Measurements from ENCODE around the gene PLEKHO2.

PLEKHO2 gene

DNA sequence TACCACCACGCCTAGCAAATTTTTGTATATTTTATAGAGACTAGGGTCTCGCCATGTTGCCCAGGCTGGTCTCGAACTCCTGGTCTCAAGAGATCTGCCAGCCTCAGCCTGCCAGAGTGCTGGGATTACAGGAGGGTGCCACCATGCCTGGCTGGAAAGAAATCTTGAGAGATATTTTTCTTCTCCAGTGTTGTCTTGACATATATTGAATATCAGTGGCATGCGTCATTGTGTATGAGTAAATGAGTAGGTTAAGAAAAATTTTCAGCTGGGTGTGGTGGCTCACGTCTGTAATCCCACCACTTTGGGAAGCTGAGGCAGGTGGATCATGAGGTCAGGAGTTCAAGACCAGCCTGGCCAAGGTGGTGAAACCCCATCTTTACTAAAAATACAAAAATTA lies 12.7 kb upstream of the PLEKHO2 start:
- no peak for DNase-seq

DNA sequence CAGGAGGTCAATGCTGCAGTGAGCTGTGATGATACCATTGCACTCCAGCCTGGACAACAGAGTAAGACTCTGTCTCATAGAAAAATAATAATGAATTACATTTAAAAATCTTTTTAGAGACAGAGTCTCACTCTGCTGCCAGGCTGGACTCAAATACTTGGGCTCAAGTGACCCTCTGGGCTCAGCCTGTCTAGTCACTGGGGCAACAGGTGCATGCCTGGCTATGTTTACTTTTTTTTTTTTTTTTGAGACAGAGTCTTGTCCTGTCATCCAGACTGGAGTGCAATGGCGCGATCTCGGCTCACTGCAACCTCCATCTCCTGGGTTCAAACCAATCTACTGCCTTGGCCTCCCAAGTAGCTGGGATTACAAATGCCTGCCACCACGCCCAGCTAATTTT lies 8.0 kb upstream of the PLEKHO2 start:
- no peak for DNase-seq

DNA sequence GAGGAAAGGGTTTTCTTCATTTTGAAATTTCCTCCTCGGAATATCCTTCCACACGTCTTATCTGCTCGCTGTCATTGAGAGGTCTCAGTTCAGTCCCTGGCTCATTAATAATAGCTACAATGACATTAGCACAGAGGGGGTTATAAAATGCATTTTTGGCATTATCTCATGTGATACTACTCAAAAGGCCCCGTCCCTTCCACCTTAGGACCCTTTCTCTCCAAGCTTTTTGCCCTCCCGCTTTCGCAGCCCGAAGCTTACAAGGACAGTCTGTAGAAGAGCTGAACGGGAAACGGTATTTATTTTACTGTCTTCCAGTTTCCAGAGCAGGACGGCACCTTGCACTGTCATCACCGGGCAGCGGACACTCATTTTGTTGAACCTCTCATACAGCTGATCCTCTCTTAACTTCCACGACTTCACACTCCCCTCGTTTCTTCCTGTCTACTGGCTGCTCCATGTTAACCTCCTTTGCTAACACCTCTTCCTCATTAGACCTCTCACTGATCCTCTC lies 5.6 kb upstream of the PLEKHO2 start:
- DNase-seq, result no peak

DNA sequence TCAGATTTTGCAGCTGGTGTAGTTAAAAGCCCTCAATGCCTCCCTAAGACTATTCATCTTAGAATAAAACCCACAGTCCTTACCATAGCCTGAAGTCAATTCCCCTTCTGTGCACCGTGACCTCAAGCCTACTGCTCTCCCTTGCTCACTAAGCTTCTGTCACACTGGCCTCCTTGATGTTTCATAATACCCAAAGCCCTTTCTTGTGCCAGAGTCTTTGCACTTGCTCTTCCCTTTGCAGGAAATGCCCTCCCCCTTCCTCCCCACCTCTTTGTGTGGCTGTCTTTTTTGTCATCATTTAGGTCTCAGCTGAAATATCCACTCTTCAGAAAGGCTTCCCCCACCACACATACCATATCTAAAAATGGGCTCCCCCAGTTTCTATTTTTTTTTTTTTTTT lies 4.2 kb upstream of the PLEKHO2 start:
- no peak for DNase-seq

DNA sequence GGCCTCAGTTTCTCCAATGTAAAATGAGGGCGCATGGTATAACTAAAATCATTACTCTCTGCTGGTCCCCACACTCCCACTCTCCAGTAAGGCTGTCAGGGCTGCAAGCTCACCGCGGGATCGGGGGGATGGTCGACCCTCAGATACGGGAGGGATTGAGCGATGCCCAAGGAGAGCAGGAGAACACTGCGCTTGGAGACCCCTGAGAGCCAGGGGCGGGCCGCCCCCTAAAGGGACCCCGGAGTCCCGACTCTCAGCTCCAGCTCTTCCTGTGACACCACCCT lies 713 bp upstream of the PLEKHO2 start:
- no peak for DNase-seq

DNA sequence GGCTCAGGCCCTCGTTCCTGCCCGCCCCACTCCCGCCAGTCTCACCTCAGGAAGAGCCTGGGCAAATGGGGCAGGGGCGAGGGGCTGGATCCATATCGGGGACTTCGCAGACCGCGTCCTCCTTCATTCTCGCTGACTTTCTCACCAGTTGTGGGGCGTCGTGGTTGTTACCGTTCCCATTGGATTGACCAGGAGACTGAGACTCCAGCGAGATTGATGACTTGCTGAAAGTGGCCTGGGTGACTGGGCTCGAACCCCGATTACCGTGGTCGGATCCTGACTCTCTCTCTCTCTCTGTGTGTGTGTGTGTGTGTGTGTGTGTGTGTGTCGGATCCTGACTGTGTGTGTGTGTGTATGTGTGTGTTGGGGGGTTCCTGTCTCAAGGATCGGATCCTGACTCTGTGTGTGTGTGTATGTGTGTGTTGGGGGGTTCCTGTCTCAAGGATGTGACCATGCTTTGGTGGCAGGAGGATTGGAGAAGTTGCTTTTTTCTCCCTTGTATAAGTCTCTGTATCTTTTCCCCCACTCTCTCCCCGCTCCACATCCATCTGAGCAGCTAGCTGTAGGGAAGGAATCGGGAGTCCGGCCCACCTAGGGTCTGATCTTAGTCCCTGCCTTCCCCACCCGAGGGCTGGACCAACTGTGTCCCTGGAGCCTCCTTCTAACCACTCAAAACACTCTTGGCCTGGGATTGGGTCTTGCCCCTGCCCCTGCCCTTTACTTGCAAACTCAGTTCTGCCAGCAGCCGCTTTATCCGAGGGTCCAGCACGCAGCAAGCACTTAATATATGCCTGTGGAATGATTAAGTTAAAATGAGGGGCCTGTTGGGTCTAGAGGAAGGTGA lies 603 bp downstream of the PLEKHO2 start:
- no peak for DNase-seq

DNA sequence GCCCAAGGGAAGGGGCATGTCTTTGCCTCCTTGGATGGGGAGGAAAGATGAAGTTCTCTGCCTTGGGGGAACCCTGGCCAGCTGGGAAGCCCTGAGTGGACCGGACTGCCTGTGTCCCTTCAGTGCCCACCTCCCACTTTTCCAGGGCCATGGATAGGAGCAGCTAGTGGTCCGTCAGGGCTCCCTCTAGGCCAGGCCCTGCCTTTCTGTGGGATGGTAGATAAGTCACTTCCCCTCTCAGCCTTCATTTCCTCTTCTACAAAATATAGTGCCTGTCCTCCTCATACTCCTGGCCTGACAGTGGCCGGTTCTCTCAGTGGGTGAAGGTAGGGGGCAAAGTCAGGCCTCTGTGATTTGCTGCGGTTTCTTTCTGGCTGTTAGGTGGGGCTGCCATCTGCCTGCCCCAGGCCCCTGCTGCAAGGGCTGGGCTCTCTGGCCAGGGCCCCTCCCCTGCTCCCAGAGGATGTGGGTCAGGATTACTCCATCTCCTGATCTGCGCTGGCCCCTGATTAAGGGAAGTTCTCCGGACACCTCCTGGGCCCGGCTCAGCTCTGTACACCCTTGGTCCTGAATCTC lies 1.4 kb downstream of the PLEKHO2 start:
- no peak for DNase-seq

DNA sequence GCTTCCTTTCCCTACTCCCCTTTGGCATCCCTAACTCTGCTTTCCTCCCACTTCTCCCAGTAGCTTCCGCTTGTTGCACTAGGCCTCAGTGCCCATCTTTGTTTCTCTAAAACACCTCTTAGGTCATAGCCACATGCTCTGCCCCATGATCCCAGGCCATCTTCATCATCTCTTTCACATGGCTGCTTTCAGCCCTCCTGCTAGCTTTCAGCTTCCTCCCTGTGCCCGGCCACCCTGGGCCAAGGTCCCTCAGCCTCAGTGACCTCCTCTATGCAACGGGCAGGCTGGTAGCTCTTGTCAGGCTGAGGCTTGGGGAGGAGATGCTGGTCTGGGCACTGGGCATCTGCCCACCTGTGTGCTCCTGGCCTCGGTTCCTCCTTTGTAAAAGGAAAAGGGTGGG lies 2.3 kb downstream of the PLEKHO2 start:
- no peak for DNase-seq

DNA sequence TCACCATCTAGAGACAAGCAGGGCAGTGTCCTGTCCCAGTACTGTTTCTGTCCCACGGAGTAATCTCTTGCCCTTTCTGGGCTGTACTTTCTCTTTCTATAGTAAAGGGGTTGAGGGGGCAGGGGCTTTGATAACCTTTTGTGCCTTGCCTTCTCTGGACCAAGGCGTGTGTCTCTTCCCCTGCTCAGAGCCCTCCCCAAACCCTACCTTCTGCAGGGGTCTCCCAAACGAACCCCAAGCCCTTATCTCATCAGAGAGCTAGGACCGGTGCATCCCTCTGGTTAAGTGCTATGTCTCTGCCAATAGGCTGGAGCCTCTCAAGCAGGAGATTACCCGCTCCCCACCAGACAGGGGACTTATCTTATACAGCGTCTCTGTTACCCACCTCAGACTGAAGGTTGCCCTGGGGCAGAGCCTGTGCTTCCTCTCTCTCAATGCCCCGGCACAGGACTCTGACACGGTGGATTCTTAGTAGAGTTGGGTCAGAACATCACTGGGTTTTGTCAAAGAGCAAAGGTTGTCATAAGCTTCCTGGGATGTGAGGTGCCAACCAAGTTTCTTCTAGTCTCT lies 2.9 kb downstream of the PLEKHO2 start:
- DNase-seq, result no peak

DNA sequence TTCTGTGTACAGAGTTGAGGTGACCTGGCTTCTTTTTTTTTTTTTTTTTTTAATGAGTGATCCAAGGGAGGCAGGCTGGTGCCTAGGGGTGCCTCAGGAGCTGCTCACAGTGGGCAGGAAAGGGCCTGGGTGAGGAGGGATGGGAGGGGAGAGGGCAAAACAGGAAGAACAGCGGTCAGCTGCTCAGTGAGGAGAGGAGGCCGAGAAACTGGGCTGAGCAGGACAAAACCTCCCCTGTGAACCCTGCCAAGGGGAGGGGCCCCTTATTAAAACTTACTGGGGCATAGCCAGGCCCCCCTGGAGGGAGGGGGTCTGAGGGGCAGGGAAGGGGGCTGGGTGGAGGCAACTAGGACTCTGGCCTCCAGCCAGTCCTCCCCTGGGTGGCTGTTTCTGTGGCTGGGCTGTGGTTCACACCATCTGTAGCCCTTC lies 3.5 kb downstream of the PLEKHO2 start:
- no peak for DNase-seq

DNA sequence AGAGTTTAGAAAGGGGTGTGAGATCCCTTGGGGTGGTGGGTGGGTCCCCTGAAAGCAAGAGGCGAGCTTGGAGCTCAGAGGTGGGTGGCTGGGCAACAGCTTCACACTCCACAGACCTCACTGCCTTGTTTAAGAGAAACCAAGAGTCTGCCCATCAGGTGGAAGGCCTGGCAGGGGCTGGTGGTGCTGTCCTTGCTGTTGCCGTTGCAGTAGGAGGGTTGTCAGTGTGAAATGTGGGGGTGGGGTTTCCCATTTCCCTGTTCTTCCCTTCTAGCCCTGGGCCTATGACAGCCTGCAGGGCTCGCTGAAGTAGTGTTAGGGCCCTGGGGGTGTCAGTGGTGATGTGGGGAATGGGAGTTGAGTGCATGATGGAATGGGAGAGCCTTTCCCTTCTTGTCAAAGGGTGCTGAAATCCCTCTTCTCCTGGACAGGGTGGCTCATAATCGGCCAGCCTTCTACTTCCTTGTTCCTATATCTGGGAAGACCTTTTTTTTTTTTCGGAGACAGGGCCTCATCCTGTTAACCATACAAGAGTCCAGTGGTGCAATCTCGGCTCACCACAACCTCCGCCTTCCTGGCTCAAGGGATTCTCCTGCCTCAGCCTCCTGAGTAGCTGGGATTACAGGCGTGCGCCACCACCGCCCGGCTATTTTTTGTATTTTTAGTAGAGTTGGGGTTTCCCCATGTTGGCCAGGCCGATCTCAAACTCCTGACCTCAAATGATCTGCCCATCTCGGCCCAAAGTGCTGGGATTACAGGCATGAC lies 4.3 kb downstream of the PLEKHO2 start:
- DNase-seq, result no peak

DNA sequence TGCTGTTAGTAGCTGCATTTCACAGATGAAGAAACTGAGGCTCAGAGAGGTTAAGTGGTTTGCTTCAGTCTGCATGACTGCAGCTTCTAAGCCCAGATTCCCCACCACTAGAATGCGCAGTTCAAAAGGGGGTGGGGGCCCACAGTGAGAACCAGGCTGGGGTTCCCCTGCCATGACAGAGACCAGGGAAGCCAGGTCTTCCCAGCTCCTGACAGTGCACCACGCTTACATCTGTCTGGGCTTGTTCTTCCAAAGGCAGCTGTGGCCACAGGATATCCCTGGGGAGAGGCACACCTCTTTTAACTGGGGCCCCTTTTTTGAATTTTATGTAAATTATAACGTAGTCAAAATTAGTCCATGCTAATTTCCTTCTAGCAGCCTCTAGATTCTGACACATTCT lies 5.3 kb downstream of the PLEKHO2 start:
- no peak for DNase-seq

DNA sequence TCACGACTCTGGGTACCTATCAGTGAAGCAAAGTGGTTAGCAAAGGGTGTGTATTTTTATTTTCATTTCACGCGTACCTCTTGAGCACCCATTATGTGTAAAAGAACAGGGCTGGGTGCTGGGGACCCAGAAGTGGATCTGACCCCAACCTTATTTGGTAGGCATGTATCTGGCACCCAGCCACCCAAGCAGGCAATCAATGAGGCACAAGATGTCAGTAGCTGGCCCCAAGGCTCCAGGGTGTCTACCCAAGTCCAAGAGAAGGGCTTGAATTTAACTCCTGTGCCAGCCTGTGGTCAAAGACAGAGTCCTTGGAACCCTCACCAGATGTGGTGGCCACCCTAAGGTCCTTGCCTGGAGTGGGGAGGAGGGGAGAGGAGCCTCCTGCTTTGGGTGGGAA lies 5.7 kb downstream of the PLEKHO2 start:
- DNase-seq, result no peak

DNA sequence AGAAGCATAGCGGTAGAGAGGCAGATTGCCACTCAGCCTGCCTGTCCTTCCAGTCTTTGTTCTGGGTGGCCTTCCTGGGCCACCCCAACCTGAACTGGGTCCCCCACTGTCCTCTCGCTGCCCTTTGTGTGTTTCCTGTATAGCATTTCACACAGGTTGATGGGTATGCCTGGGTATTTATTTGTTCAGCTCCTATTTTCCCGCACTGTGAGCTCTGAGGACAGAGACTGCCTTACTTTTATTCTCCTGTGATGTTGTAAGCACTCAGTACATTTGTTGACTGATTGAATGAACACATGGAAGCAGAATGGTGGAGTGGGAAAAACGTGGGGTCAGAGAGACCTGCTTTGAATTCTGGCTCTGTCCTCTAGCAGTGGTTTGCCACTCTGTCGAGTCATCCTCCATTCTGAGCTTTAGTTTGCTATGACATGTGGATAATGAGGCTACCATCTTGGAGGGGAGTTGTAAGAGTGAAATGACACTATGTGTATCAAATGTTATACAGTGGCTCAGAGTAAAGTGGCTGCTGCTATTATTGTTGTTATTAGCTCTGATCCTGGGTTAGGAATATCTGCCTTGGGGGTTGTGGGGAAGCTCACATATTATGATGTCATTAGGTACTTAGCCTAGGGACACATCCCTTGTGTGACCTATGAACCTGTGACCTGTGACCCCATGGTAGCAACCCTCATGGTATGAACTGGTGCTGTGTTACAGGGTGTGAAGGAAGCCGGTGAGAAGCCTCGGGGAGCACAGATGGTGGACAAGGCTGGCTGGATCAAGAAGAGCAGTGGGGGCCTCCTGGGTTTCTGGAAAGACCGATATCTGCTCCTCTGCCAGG lies 6.4 kb downstream of the PLEKHO2 start:
- DNase-seq, result no peak

DNA sequence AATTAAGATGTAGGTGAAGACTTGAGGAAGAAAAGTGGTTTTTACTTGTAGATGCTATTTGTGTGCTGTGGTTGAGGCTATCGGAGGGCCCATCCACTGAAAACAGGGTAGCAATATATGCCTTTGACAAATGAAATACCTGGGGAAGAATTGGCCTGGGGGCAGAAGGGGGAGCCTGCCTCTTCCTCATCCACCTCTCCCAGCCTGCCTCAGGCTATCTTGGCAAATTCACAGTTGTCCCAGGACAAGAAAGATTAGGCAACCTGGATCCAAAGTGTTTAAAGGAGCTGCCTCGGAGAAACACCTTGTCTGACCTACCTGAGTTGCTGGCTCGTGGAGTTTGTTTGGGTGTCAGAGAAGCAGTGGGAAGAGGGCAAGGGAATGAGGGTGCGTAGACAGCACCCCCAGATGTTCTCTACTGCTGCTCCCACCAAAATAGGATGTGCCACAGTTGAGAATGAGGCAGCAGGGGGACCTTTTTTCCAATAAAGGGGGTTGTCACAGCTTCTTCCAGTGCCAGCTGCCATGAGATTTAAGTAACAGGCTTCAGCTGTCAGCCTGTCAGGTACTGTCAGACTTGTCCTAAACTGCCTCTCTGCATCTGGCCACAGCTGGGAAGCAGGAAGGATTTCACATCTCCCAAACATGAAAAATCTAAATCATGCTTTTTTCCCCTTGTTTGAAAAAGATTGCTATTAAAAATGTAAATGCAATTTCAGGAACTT lies 9.2 kb downstream of the PLEKHO2 start:
- DNase-seq, result no peak

DNA sequence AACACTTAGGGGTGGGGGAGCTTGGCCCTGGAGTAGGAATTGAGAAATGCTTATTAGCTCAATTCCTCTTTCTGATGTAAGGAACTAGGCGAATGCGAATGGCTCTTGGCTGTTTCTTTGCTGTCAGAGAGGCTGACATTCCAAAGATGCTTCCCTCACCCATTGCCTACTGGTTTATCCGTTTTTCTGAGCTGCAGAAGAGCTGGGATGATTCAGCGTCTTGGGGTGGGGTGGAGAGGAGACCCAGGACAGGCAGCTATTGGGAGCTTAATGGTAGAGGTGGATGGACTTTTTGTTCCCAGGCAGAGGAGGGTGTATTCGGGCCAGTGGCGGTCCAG lies 9.8 kb downstream of the PLEKHO2 start:
- DNase-seq, result no peak

DNA sequence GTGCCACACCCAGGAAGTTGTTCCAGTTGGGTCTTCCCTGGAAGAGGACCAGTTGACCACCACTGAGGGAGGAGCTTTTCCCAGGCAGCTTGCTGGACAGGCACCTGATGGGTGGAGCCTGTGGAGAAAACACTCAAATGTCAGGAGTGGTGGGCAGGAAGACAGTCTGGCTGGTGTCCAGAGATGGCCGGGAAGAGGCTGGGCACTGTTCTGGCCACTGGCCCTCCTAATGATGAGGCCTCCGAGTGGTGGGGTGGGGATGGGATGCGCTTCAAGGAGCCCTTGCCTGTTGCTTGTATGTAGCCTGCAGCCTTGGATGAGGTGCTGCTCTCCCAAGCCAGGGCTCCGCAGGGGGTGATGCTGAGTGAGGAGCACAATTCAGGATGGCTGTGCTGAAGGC lies 12.3 kb downstream of the PLEKHO2 start:
- no peak for DNase-seq

DNA sequence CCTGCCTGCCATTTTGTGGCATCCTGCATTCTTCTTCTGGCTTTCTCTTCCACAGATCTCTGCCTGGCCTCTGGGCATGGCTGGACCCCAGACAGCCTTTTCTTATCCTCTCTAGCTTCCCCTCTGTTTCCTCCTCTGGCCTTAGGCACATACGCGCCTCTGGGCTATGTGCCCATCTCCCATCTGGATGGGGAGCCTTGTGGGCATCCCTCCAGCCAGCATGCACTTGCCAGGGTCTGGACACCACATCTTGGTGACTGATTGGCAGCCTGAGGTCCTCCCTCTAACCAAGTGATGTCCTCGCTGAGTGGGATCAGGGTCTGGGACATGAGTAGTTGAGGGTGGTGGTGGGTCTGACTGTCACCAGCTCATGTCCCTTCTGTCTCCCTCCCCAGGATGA lies 12.8 kb downstream of the PLEKHO2 start:
- no peak for DNase-seq

DNA sequence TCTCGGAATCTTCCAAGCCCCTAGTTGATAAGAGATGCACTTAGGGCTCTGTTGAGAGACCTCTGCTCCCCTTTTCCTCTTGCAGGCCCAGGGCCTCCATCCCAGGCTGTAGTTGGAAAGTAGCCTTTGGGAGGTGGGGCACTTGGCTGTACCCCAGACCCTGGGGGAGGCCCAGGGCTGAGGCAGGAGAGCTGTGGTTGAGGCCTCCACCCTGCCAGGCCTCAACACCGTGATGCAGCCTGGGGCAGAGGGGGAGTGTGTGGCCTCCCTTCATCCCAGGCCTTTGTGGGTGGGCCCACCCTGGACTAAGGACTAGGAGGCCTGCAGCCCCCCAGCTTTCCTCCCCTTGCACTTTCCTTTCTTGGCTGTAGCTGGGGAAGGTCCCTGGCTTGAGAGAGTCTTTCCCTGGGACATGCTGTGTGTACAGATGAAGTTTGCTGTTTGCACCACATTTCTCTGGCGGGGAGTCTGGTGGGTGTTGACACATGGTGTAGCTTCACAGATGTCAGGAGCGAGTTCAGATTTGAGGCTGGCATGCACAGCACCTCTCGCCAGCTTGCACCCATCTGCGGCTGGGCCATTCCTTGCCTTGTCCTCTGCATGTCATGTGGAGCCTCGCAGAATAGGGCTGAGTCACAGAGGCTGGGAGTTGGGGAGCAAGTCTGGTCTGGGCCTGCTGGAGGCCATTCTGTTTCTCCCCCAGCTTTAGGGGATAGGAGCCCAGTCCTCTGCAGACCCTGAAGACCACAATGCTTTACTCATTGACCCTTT lies 13.7 kb downstream of the PLEKHO2 start:
- DNase-seq, result no peak

DNA sequence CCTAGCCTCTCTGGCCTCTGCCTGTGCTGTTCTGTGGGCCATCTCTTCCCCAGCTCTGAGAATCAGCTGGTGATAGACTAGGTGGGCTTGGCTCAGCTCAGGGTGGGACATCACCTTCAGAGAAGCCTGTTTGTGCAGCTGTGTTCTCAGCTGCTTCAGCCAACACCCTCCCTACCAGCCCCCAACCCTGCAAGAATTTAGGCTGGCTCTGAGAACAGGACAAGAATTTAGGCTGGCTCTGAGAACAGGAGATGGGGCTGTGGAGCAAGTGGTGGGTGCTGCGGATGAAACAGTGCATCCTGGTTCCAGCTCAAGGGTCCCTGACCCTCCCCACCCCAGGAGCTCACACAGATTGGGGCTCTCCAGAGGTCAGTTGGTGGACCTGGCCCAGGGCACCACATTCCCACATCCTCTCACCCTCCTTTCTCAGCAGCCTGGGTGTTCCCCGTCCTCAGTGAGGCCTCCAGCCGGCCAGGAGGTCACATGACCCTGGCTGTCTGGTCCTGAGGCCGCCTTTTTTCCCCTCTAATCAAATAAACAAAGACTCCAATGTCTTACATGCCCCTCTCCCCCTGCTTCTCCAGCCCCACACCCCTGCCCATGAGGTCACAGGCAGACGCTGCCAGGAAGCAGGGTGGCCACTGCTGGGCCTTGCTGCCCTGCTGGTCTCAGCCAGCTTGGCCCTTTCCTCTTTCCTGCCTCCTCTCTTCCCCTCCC lies 14.9 kb downstream of the PLEKHO2 start:
- no peak for DNase-seq

DNA sequence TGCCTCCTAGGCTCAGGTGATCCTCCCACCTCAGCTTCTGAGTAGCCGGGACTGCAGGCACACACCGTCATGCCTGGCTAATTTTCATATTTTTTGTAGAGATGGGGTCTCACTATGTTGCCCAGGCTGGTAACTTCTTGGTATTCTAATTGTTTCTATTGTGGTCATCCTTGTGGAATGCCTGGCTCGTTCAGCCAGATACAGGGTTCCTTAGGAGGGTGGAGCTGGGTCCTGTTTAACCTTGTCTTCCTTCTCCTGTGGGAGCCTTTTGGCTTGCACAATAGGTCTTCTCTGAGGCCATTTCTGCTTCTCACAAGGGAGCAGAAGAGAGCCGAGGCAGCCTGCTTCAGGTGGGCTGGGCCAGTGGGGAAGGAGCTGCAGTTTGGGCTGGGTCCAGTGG lies 15.7 kb downstream of the PLEKHO2 start:
- DNase-seq, result no peak

All from COR-L47 (cell line).